Mesothelial cell of epicardium (in vitro differentiated cells): Measurements from ENCODE around the gene ANP32E. TPM values are rescaled to one million over a fixed set of nuclear protein-coding genes. Genes with fewer than 3 reads are reported as not detected.

Experiments used
- DNase-seq, 2 experiments: peaks; one replicate each; pipeline ENCODE4 v3.0.0; 2021; ENCODE audit warnings: low spot score in 2 of 2; ENCODE audit not compliant: unreplicated experiment in 2 of 2
- H3K27ac Mint-ChIP-seq: 2 replicates; pipeline ENCODE4 v1.8.0; 2021; ENCODE audit warnings: mixed read lengths
- H3K27me3 Mint-ChIP-seq: 2 replicates; pipeline ENCODE4 v1.8.0; 2021; ENCODE audit warnings: low read depth, mixed read lengths
- H3K36me3 Mint-ChIP-seq: 2 replicates; pipeline ENCODE4 v1.8.0; 2021; ENCODE audit warnings: mixed read lengths
- H3K4me1 Mint-ChIP-seq: 2 replicates; pipeline ENCODE4 v1.8.0; 2021; ENCODE audit warnings: mixed read lengths
- H3K4me3 Mint-ChIP-seq: 2 replicates; pipeline ENCODE4 v1.8.0; 2021; ENCODE audit warnings: mild to moderate bottlenecking, moderate library complexity, mixed read lengths
- H3K9me3 Mint-ChIP-seq: 2 replicates; pipeline ENCODE4 v1.8.0; 2021; ENCODE audit warnings: mixed read lengths
- CTCF ChIP-seq: fragments of 200-600 bp; sonication (generic); IDR thresholded peaks from one replicate; pipeline ENCODE4 v1.5.0; 2021; ENCODE audit warnings: antibody characterized with exemption; ENCODE audit not compliant: unreplicated experiment
- total RNA-seq: library from RNA; stranded (reverse); gene quantifications from 3 replicates; pipeline ENCODE4 v1.2.1, GENCODE V29; 2021

ANP32E gene
- total RNA-seq, 1 donor from 2014 or later, result 56.6 TPM

- Mint-ChIP-seq H3K27me3 (peaks cover 20% of the 10 kb centered on the region), H3K4me1 (peaks cover 34% of the 10 kb centered on the region), H3K9me3 (no peaks in the 10 kb centered on the region), H3K36me3 (peaks cover 8% of the 10 kb centered on the region), H3K4me3 (peak overlapping the region; percentile 10), H3K27ac (no peak overlapping the region)
- TF ChIP-seq CTCF, result no peak
- no peak for DNase-seq
Observed at GRCh38 chr1:150280138-150280707, 44.3 kb upstream of the ANP32E start.

GRCh38 chr1:150273311-150273710, 37.4 kb upstream of the ANP32E start:
- peaks cover 34% of the 10 kb centered on the region for H3K4me1 Mint-ChIP-seq
- TF ChIP-seq CTCF, result no peak
- H3K27ac Mint-ChIP-seq, result peak overlapping the region; percentile 44

GRCh38 chr1:150271291-150271959, 35.5 kb upstream of the ANP32E start:
- Mint-ChIP-seq H3K4me1 (peaks cover 45% of the 10 kb centered on the region), H3K4me3 (peak overlapping the region; percentile 57), H3K27me3 (no peaks in the 10 kb centered on the region), H3K9me3 (no peaks in the 10 kb centered on the region), H3K36me3 (no peaks in the 10 kb centered on the region), H3K27ac (peak overlapping the region; percentile 77)
- TF ChIP-seq CTCF, result no peak
- DNase-seq, result no peak

More at GRCh38 chr1:150273311-150273710, 37.4 kb upstream of the ANP32E start:
- H3K27me3 Mint-ChIP-seq, result no peaks in the 10 kb centered on the region
- H3K36me3 Mint-ChIP-seq, result peaks cover 1% of the 10 kb centered on the region
- peak overlapping the region; percentile 57 for H3K4me3 Mint-ChIP-seq
- DNase-seq, result no peak
- H3K9me3 Mint-ChIP-seq, result no peaks in the 10 kb centered on the region

GRCh38 chr1:150269451-150269850, 33.5 kb upstream of the ANP32E start:
- no peaks in the 10 kb centered on the region for H3K27me3 Mint-ChIP-seq
- H3K27ac Mint-ChIP-seq, result peak overlapping the region; percentile 97
- no peak for TF ChIP-seq CTCF
- peaks cover 45% of the 10 kb centered on the region for H3K4me1 Mint-ChIP-seq
- peaks cover 5% of the 10 kb centered on the region for H3K36me3 Mint-ChIP-seq
- H3K4me3 Mint-ChIP-seq, result peak overlapping the region; percentile 91
- H3K9me3 Mint-ChIP-seq, result no peaks in the 10 kb centered on the region
- no peak for DNase-seq

GRCh38 chr1:150268705-150269403, 32.9 kb upstream of the ANP32E start, which contains the start of gene APH1A:
APH1A (minus strand) TSS chr1:150269016; CDS start chr1:150268810, 206 bp downstream.
- H3K4me1 Mint-ChIP-seq, result peaks cover 45% of the 10 kb centered on the region
- H3K9me3 Mint-ChIP-seq, result no peaks in the 10 kb centered on the region
- no peak for TF ChIP-seq CTCF
- H3K27me3 Mint-ChIP-seq, result no peaks in the 10 kb centered on the region
- DNase-seq, result peak; percentile 85 to 92
- peaks cover 6% of the 10 kb centered on the region for H3K36me3 Mint-ChIP-seq
- peak within 1 kb of the TSS; percentile 97 for H3K27ac Mint-ChIP-seq
- peak within 1 kb of the TSS; percentile 91 for H3K4me3 Mint-ChIP-seq
